AG09309 (cell line): ENCODE results near the gene MELTF.

Experiments
- DNase-seq: peaks from one replicate; pipeline ENCODE4 v3.0.0-alpha.2; 2010; ENCODE audit warnings: low read depth
- H3K4me3 ChIP-seq: 2 replicates; pipeline ENCODE4 v1.5.1; 2011; ENCODE audit warnings: mild to moderate bottlenecking, low read depth, low read length, moderate library complexity; ENCODE audit not compliant: control insufficient read depth
- TF ChIP-seq, protein P1 (sequence below): IDR thresholded peaks from 2 replicates; pipeline ENCODE4 v1.5.1; 2011; ENCODE audit warnings: mild to moderate bottlenecking, low read depth, low read length, inconsistent platforms; ENCODE audit not compliant: insufficient read depth, control insufficient read depth; ENCODE audit errors: missing control alignments

The MELTF gene

DNA sequence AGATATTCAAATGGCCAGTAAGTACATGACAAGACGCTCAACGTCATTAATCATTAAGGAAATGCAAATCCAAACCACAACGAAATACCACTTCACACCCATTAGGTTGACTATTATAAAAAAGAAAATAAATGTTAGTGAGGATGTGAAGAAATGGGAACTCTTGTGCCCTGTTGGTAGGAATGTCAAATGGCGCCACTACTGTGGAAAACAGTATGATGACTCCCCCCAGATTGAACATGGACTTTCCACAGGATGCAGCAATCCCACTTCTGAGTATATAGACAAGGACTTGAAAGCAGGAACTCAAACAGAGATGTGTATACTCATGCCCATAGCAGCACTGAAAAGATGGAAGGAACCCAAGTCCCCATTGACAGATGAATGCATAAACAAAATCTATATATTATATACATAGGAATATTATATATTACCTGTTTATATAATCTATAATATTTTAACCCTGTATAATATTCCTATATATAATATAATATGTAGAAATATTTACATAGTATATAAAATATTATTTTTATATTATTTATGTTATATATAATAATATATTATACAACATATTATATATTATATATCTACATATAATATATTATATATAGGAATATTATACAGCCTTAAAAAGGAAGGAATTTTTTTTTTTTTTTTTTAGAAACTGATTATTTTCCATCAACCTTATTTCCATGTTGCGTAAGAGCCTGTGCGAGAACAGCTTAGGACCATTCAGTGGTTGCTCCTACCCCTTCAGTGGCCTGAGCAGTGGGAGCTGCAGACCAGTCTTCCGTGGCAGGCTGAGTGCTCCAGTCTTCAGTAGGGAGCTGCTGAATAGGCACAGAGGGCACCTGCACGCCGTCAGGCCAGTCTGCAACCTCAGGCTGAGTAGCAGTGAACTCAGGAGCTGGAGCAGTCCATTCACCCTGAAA lies 43.4 kb downstream of the MELTF start:
- no peak overlapping the region for H3K4me3 ChIP-seq
- no peak for DNase-seq
- TF ChIP-seq, protein P1, sequence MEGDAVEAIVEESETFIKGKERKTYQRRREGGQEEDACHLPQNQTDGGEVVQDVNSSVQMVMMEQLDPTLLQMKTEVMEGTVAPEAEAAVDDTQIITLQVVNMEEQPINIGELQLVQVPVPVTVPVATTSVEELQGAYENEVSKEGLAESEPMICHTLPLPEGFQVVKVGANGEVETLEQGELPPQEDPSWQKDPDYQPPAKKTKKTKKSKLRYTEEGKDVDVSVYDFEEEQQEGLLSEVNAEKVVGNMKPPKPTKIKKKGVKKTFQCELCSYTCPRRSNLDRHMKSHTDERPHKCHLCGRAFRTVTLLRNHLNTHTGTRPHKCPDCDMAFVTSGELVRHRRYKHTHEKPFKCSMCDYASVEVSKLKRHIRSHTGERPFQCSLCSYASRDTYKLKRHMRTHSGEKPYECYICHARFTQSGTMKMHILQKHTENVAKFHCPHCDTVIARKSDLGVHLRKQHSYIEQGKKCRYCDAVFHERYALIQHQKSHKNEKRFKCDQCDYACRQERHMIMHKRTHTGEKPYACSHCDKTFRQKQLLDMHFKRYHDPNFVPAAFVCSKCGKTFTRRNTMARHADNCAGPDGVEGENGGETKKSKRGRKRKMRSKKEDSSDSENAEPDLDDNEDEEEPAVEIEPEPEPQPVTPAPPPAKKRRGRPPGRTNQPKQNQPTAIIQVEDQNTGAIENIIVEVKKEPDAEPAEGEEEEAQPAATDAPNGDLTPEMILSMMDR = no peak

DNA sequence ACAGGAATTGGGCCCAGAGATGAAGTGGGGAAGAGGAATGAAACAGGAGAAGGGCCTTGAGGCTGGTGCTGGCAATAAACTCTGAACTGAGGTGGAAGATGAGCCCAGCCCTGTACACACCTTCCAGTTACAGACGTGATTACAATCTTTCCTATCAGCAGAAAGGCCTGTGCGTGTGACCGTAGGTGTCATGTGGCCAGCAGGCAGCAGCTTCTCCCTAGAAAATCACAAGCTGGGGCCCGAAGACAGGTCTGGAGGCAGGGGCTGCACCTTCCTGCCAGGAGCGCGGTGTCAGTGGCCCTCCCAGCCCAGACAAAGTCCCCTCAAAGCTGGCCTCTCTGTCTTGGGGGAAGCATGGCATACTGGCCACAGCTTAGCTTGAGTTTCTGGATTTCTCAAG lies 44.3 kb downstream of the MELTF start:
- no peak overlapping the region for H3K4me3 ChIP-seq
- DNase-seq = no peak
- TF ChIP-seq, protein P1 = no peak

DNA sequence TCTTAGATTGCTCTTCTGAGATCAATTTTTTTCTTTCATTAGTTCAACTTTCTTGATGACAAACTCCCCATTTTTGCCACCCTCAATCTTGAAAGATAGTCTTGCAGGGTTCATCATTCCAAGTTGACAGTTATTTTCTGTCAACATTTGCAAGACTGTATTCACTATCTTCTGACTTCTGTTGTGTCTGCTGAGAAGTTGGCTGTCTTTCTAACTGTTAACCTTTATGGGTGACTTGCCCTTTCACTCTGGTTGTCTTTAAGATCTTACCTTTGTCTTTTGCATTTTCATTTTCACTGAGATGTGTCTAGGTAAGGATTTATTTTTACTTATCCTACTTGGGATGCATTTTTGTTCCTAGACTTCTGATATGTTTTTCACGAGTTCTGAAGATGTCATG lies 46.4 kb downstream of the MELTF start:
- no peak overlapping the region for H3K4me3 ChIP-seq
- DNase-seq = no peak
- TF ChIP-seq, protein P1 = no peak

DNA sequence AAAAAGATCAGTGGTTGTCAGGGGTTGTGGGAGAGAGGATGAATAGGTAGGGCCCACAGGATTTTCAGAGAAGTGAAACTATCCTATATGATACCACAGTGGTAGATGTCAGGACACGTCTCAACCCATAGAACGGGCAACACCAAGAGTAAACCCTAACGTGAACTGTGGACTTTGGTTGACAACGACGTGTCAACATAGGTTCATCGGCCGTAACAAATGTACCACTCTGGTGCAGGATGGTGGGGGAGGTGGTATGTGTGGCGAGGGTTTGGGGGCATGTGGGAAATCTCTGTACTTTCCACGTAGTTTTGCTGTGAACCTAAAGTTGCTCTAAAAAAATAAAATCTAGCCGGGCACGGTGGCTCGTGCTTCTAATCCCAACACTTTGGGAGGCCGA lies 48.0 kb downstream of the MELTF start:
- TF ChIP-seq, protein P1 = no peak
- H3K4me3 ChIP-seq = no peak overlapping the region
- no peak for DNase-seq

DNA sequence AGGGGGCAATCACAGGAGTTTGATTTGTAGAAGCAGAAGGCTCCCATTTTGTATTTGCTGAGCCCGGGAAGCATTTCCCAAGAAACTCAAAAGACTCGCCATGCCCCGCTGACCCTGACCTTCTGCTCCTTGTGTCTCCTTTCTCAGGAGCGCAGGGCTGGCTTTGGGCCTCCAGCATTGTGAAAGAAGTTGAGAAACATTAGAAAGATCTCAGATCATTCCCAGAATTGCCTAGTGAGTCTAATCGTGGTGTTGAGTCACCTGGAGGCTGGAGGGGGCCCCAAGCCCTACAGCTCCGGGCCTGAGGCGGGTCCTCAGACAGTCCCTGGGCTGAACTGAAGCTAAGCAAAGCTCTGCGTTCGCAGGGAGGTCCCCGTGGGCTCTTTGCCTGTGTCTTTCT lies 50.1 kb downstream of the MELTF start:
- TF ChIP-seq, protein P1 = no peak
- no peak overlapping the region for H3K4me3 ChIP-seq
- DNase-seq = peak; percentile 49

DNA sequence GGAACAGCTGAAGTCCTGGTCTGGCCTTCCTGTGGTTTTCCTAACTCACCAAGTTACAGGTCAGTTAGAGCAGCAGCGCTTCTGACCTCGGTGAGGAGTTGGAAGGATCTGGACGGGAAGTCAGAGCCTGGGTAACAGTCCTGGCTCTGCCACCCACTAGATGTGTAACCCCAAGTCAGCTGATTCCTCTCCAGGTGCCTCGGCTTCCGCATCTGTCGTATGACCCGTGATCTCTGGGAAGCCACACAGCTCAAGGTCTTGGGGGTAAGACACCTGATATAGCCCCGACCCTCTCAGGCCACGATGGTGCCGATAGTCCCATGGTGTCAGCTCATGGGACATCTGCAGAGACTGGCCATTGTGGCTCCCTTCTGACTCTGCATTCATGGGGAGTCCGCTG lies 52.7 kb downstream of the MELTF start:
- no peak for DNase-seq
- TF ChIP-seq, protein P1 = no peak
- H3K4me3 ChIP-seq = no peak overlapping the region
